ENCODE data around the gene PTCH1.

The PTCH1 gene

DNA sequence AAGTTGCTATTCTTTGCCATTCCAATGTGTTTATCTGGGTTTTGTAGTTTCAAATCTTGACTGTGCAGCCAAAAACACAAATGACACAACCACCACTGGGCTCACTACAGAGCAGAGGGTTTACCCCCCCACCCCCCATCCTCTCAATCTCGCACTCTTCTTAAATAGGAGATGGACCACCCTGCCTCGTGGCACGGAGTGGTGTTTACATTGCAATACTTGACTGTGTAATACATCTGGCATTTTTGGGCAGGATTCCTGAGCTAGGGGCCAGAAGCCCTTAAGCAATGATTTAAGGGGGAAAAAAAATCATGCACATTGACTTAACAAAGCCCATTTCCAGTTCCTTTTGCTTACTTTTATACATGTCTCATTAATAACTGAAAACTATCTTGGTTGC is 19.0 kb downstream of the PTCH1 start:
- no peak for DNase-seq

DNA sequence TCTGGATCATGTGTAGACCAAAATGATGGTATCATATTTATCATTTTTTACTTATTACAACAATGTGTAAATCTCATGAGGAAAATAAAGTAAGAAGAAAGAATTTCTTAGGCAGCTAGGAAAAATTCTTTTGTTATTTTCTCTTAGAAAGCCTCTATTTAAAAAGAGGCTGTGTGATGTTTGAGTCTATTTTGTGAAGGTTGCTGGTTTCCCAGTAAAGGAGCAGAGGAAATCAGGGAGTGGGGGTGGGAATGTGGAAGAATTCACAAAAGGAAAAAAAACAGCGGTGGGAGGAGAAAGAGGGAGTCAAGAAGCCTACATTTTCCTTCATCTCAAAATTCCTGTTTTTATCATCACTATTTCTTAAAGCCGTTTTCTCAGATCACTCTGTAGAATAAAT is 20.1 kb downstream of the PTCH1 start:
- DNase-seq, result no peak

DNA sequence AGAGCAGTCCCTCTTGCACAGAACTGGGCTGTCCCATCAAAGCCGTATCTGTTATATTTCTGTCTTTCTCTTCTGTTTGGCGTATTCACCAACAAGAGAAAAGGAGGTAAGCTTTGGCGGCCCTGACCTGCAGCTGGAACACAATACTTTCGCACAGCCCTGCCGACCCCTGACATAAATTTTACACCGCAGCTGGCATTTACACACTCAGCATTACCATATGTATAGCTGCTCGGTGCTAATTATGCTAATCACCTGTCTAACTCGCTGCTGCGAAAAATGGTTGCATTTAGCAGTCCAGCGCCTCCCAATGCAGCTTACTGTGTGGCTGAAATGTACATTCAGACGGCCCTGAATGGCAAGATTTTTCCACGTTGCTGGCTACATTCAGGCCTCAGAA is 20.8 kb downstream of the PTCH1 start:
- DNase-seq, result no peak

DNA sequence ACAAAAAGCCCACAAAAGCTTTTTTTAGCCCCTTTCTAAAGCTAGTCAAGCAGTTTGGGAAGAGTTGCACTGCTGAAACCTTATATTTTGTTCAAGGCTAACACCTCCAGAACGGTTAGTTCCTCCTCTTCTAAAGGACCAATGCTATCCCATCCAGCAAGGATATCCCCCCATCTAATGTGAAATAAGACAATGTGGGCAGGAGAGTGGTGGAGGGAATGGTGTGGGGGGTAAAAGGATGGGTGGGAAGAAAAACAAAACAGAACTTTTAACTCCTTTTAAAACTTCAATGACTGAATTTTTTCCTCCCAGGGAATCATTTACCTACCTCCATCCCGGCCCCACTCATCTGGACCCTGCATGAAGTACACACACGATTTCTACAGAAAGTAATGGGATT is 21.2 kb downstream of the PTCH1 start:
- DNase-seq, result no peak

DNA sequence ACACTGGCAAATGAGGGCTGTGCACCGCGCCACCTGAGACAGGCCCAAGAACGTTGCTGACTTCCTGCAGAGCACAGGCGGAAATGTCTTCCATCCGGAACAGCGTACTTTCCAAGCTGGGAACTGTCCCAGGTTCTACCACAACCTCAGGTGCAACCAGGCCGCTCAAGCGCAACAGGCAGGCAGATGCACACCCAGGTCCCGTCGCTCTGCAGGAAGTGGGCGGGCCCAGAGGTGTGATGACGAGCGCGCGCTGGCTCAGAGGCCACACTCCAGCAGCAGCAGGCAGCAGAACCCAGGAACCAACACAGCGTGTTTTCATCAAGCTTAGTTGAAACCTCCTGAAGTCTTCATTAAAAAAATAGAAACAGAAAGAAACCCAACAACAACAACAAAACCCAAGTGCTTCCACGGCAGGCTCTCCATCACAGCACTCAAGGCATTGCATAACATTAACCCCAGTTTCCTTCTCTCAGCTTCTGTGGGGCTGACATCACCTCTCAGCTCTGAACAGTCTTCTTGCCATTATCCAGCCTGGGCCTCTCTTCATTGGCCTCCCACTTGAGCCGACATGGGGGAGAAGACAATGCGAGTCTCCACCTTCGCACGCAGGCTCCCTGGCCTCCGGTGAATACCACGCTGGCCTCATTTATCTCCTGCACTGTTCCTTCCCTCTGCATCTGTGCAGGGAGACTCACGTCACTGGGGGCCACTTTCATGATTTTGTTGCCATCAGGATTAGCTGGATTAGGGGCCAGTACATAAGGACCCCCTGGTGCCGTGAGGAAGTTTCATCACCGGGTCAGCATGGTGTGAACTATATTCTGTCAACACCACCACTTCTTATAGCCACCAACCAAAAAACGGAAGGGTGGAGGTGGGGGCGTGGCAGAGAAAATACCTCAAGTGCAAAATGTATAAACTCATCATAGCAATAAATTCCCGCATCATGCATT is 22.1 kb downstream of the PTCH1 start:
- DNase-seq, result no peak

- DNase-seq, result no peak
Observed at GRCh38 chr9:95494022-95494415, 22.8 kb downstream of the PTCH1 start.

- no peak for DNase-seq
Observed at GRCh38 chr9:95493402-95493801, 23.4 kb downstream of the PTCH1 start.

GRCh38 chr9:95491543-95492320 is 25.0 kb downstream of the PTCH1 start:
- DNase-seq, result no peak

DNA sequence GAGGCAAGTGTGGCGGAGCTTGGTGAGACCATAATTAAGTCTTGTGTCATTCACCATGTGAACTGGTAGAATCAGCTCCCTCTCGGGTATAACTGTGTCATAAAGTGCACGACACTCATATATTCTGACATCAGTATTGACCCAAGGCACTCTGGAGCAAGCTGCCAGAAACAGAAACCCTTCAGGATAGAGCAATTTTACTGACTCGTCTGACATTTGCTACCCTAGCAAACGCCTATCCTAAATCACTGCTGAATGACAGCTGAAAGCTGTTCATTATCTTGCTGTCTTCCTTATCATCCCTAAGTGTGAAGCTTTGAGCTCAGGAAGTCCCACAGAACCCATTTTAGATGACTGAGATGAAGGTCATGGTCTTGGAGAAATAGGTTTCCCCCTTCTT is 27.8 kb downstream of the PTCH1 start:
- DNase-seq, result no peak

GRCh38 chr9:95486318-95486717 is 30.5 kb downstream of the PTCH1 start:
- no peak for DNase-seq

DNA sequence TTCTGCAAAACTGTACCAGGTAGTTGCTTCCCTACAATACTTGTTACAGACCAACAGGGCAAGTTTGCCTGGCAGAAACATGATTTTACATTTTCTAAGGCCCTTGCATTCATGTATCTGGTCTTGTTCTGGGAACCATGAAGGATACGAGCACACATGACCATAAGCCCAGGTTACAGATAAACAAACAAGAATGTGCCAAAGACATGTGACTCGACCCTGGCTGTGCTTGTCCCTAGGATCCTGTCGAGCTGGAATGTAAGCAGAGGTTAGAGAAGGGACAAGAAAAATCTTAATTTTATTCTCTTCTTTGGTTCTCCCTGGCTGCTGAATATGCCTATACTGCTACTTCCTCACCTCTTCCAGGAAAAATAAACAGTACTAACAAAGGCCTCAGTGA is 32.5 kb downstream of the PTCH1 start:
- DNase-seq, result no peak

DNA sequence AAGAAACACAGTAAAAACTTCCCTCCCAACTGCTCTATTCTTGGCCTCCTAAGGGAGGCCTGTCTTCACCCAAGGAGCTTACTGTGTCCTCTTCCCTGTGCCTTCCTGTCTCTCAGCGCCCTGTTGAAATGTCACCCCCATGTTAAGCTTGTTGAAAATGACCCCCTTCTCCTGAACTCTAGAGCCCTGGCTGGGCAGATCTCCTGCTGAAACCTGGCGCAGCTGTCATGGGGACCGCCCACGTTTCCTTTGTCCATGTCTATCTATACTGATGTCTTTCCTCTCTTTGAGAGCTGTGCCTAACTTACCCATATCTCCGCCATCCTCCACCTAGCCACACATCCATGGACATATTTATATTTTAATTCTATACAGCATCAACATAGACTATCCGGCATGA is 33.3 kb downstream of the PTCH1 start:
- no peak for DNase-seq

DNA sequence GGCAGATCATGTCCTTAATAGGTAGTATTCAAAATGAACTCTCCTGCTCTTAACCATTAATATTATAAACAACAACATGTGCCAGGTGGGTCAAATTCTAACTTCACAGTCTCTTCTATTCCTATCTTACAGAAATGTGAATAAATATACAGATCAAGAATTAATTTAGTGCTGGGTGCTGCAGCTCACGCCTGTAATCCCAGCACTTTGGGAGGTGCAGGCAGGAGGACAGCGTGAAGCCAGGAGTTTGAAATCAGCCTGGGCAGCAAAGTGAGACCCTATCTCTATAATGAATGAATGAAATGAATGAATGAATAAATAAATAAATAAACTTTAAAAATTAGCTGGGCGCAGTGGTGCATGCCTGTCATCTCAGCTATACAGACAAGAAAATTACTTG is 34.1 kb downstream of the PTCH1 start:
- no peak for DNase-seq

GRCh38 chr9:95481000-95481399 is 35.8 kb downstream of the PTCH1 start:
- DNase-seq, result no peak

GRCh38 chr9:95480346-95480745 is 36.4 kb downstream of the PTCH1 start:
- DNase-seq, result no peak

DNA sequence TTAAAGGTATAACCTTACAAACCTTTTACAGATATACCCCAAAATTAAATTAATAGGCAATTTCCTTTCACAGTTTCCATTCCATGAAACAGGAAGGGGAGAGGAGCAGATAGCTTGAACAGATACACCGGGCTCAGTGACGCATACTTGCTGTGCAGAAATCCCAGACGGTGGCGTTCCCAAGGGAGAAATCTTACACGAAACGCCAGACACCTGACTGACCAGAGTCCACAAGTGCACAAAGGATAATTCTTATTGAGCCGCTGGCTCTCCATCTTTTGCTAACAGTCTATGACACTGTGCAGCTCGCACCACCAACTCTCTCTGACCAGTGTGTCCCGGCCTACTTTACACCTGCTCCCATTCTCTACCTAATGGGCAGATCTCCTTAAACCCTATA is 37.4 kb downstream of the PTCH1 start:
- DNase-seq, result no peak

- DNase-seq, result no peak
Observed at GRCh38 chr9:95478335-95478734, 38.4 kb downstream of the PTCH1 start.

GRCh38 chr9:95477885-95478284 is 38.9 kb downstream of the PTCH1 start:
- no peak for DNase-seq

DNA sequence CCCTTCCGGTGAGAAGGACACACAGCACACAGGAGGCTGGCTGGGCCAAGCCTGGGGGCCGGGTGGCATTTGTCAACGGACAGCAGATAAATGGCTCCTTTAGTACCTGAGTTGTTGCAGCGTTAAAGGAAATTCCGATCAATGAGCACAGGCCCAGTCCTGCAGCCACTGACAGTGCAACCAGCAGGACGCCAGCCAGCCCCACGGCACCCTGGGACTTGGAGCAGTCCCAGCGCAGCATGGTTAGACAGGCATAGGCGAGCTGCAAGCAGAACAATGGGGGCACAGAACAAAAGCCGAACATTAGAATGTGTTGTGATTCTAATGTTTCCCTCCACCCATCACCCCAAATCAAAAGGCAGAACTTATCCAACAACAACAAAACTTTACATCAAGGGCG is 39.3 kb downstream of the PTCH1 start:
- DNase-seq, result no peak

- DNase-seq, result no peak
Observed at GRCh38 chr9:95468791-95469190, 48.0 kb downstream of the PTCH1 start.

DNA sequence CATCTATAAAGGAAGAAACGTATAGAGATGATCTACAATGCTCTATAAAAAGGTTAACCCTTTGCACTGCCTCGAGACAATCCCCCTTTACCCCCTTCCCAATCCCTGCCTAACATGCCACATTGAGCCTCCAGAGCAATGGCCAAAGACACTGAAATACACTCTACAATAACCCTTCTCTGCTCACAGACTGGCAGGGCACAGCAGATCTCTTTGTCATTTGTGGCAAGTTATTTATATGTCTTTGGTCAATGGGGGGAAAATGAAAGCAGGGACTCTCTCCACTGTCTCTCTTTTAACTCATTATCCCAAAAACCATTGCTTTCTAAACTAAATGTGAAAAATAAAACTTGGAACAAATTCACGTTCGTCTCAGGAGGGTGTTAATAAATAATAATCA is 51.7 kb downstream of the PTCH1 start:
- no peak for DNase-seq

DNA sequence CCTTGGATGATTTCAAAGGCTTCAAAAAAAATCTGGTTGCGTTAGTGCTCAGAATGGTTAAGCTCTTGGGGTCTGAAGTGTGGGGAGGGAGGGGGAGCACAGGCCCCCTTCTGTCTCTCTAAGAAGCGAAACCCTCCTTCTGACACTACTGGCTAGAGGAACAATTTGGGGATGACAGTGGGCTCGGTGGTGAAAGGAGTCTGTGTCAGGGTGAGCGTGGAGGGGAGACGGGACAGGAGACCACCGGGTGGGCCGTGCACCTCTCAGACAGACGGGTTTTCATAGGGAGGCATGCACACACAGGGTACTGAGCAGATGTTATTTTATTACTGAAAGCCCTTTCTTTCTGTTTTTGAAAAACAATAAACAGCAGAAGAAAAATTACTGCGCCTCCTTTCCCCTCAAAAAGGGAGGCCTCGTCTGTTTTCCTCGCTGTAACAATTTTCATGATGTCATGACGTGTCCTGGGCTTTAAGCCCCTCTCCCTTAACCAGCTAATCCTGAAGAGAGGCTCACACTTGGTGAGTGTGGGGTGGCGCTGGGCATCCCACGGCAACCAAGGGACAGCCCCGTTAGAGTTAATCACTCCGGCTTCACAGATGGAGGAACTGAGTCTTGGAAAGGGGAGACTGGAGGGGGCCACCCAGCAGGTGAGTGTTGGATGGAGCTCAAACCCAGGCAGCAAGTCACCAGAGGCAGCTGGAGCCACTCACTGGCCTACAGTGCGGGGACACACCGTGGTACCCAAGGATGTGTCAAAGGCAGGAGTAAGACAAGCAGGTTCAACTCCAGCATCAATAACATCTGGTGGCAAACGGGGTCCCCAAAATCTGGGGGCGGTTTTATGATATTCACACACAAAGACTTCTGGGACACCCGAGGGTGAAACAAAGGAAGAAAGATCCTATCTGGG is 53.4 kb downstream of the PTCH1 start:
- no peak for DNase-seq

Measured in inflammatory macrophage treated with lipopolysaccharide for 4 hours (primary cell).